GM21423 (cell line): Measurements from ENCODE around the gene PWP1.

Experiments
- ATAC-seq: cut with Tn5 transposase; IDR thresholded peaks from one replicate; pipeline ENCODE4 v1.9.1; 2021; ENCODE audit warnings: mild to moderate bottlenecking, moderate library complexity; ENCODE audit not compliant: unreplicated experiment

The PWP1 gene

DNA sequence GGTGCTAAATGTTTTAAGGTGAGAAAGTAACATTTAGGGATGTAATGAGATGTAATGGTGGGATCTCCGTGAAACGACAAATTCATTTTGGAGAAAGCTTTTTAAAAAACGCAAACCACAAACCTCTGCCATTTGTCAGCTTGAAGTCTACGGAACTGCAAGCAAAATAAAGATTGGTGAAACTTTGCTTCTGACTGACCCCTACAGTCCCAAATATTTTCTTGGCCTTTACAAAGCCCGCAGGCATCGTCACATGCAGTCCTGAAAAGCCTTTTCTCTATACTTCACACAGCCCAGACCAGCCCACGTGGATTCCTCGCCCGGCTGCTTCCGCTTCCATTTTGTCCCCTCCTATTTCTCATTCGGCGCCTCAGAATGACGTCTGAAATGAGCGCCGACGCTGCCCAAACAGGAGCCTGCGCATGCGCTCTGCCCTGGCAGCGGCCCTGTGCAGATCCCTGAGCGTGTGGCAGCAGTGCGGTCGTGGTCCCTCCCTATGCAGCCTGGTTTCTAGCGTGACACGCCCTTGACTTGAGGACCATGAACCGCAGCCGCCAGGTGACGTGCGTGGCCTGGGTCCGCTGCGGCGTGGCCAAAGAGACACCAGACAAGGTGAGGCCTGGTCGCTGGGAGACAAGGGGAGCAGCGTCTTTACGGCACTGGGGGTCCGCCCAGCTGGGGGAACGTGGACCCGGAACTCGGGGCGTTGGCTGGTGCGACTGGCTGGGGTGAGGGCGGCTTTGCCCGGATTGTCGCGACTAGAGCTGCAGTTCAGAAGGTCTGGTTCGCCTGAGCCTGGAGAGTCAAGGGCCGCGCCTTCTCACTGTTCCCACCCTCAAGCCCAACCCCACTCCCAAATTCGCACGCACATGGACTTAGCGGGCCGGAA, at the start of gene PWP1:
TSS of gene PWP1 (plus strand) at position 440 of the 889 bp plus-strand sequence. CDS start at position 541, 101 bp downstream.
- ATAC-seq = peak; percentile 91

DNA sequence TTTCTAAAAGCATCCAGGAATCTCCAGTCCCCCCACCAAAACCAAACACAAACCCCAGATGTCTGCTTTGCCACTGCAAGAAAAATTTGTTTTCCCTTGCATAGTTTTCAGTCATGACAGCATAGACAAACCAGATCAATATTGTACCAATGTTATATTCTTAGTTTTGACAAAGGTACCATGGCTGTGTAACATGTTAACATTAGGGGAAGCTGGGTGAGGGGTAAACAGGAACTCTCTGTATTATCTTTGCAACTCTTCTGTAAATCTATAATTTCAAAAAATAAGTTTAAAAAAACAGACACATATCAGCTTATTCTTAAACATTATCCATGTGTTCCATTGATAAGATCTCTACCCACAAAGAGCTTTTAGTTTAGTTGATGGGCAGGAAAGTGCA, 44.4 kb upstream of the PWP1 start:
- ATAC-seq = no peak

DNA sequence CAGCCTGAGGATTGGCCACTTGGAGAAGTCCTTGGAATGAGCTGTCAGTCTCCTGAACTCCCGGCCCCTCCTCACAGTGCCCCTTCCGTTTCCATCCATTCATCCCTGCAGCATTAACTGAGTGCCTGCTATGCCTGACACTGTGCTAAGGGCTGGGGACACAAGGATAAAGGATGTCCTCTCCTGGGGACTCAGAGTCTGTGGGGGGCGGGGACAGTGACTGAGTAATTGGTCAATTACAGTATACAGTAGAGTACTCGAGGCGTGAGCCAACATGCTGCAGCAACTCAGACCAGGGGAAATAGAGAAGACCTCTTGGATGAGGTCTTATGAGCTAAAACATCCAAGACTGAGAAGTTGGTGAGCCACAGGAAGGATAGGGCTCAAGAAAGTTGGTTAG, 43.4 kb upstream of the PWP1 start:
- no peak for ATAC-seq

- ATAC-seq = no peak
These were observed 39.8 kb upstream of the PWP1 start for GRCh38 chr12:107645630-107646333.

- ATAC-seq = no peak
These were observed 39.2 kb upstream of the PWP1 start for GRCh38 chr12:107646436-107646835.

DNA sequence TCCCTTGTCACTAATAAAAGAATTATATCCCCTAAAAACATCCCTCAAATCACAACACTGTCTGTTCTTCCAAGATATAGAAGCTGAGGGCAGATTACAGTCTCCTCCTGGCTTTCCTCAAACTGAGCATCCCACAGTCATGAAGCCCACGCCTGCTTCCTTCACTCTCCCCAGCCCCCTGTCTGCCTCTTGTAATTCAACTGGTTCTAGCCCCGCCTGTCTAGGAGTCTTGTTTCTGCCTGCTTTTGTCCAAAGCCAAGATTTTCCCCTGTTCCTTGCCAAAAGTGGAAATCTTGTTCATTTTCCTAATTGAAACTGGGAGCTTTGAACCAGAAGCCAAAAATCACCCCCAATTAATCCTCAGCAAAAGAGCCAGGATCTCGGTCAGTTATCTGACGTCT, 35.9 kb upstream of the PWP1 start:
- no peak for ATAC-seq

GRCh38 chr12:107650977-107651376, 34.6 kb upstream of the PWP1 start:
- ATAC-seq = no peak

DNA sequence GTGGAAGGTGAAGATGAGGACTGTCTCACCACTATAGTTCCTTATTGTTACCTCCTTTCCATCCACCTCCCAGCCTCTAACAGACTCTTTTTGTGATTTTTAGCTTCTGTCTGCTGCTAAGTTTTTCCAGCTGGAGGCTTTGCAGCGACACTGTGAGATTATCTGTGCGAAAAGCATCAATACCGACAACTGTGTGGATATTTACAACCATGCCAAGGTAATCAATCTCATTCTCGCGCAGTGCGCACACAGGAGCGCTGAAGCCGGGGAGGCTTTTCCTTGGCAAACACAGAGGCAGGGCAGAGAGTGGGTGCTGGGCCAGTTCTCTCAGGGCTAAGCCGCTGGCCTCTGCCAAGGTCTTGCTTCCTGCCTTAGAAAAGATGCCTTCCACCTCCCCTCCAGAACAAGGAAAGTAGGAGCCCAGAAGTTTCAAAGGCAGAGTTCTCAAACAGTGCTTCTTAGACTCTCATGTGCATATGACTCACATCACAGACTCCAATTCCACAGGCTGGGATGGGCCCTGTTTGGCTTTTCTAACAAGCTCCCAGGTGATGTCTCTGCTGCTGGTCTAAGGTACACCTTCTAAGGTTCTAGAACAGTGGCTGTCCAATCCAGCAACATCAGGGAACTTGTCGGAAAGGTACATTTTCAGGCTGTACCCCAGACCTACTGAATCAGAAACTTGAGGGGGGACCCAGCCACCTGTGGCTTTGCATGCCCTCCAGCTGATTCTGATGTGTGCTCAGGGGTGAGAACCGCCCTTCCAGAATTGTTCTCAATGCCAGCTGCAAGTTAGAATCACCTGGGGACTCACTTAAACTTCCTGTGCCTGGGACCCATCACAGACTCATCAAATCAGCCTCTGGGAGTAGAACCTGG, 33.8 kb upstream of the PWP1 start:
- no peak for ATAC-seq

DNA sequence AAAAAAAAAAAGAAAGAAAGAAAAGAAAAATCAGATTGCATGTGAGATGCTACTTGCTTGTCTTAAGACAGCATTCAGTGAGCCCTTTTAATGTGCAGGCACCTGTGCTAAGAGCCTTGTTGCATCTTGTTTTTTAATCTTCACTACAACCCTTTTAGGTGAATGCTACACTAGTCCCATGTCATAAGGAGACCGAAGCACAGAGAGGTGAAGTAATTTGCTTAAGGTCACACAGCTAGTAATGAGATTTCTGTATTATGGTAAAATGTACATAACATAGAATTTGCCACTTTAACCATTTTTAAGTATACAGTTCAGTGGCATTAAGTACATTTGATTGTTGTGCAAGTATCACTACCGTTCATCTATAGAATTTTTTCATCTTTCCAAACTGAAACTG, 32.1 kb upstream of the PWP1 start:
- ATAC-seq = no peak

DNA sequence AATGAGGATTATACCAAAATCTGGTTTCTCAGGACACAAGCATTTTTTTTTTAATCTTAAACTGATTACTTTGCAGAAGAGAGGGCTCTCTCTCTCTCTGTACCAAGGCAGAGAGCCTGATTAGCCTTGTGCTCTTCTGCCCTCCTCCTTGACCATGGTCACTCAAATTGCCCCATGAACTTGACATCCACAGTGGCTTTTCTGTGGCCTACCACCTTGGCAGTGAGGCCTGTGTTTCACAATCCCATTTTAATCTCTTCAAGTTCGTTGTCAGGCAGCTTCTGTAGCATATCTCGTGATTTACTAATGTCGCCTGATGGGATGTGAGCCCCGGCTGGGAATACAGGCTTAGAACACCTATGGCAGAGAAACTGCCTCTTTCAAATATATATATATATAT, 30.7 kb upstream of the PWP1 start:
- ATAC-seq = no peak

- no peak for ATAC-seq
These were observed 30.1 kb upstream of the PWP1 start for GRCh38 chr12:107655281-107656065.

- ATAC-seq = no peak
These were observed 29.3 kb upstream of the PWP1 start for GRCh38 chr12:107656302-107656701.

DNA sequence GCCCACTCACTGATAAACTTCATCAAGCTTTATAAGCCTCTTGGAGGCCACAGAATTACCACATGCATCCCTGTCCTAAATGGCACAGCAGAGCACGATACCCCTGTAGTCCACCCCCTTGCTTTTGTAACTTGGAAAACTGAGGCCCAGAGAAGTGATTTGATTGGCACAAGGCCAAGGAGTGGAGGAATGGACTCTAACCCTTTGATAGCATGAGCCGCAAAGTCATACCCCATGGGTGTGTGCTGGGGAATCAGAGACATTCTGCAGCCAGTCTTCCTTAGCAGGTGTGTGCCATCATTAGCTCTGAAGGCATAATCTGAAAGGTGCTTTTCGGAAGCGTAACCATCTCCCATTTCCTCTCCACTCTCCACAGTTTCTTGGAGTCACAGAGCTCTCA, 28.5 kb upstream of the PWP1 start:
- ATAC-seq = no peak

DNA sequence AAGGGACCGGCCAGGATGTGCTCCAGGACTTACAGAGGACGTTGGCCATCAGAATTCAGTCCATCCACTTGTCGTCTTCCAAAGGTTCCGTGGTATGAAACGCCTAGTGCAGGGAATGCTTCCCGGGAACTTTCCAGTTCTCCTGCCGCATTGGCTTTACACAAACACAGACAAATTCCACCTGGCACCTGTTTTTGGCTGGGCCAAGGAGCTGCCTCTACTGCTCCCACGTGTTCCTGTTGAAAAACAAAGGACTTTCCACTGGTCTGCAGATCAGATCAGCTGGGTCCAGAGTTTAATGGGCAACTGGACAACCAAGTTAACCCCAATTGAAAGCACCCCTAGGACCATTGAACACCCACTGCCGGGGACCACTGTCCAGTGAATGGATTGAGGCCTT, 28.0 kb upstream of the PWP1 start:
- no peak for ATAC-seq

- ATAC-seq = no peak
These were observed 25.4 kb upstream of the PWP1 start for GRCh38 chr12:107660235-107660634.

DNA sequence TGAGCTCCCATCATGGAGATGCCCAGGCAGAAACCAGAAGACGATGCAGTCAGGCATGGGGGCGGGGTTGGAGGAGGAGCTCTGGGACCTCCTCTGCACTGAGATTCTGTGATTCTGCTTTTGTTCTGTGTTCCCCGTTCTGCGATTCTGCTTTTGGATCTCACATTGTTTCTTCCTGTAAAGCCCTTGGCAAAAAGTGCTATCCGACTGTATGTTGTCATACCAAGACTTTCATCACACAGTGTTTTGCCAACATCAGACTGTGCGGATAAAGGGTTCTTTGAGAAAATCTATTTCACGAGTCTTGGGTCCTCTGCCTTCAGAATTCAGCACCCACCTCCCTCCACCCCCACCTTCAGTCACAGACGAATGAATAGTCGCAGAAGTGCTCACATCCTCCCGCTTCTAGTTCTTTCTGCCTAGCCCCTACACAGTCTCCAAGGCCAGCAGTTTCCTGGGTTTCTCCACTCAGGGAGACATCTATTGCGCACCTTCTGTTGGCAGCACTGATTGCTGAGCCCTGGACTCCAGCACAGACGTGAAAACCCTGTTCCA, 24.7 kb upstream of the PWP1 start:
- no peak for ATAC-seq

- ATAC-seq = no peak
These were observed 23.8 kb upstream of the PWP1 start for GRCh38 chr12:107661830-107662229.

DNA sequence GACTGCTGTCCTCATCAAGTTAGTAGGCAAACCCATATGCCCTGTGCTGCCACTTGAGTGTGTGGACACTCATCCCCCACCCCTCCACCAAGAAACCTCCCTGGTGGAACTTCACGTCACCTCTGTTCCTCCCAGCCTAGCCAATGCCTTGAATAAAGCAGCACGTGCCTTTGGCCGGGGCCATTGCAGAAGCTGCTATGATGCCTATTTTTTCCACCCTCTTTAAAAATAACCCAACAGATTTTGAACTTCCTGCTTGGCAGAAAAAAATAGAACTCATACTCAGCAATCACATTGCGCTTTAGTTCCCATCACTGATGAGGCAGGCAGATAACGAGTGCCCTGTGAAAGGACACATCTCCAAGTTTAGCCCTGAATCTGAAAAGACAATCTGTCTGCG, 23.1 kb upstream of the PWP1 start:
- ATAC-seq = no peak

DNA sequence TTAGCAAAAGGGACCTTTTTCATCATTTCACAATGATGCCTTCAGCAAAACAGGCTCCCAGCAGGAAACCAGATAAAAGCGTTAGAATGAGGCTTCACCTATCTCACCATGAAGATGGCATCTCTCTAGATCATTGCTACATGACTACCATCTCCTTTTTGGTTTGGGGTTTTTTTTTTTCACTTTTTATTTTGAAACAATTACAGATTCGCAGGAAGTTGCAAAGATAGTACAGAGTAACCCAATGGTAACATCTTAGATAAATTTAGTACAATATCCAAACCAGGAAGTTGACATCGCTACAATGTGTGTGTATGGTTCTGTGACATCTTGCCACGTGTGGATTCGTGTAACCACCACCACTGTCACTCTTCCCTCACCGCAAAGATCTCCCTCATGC, 22.3 kb upstream of the PWP1 start:
- no peak for ATAC-seq

GRCh38 chr12:107666009-107666408, 19.6 kb upstream of the PWP1 start:
- no peak for ATAC-seq
